WTC11 (cell line): ENCODE results near the gene BICDL1. TPM values are rescaled to one million over a fixed set of nuclear protein-coding genes. Genes with fewer than 3 reads are reported as not detected.

Experiments used
- ATAC-seq: fragments of 200-7000 bp; cut with Tn5 transposase; 2 replicates; pipeline ENCODE4 v1.10.0; 2021; ENCODE audit warnings: mild to moderate bottlenecking, moderate library complexity
- Bru-seq: library from RNA; stranded (reverse); fragments of 400-500 nt; gene quantifications from one replicate; lab custom pipeline; 2021; lab: Mats Ljungman, UMichigan
- CTCF ChIA-PET: fragments of 300-600 bp; sonication (Branson Sonifier 250); formaldehyde crosslinking; loops from one replicate; lab custom pipeline; 2021; ENCODE audit warnings: antibody characterized with exemption; lab: Charles Lee
- POLR2A ChIA-PET: fragments of 350-600 bp; sonication (Branson Sonifier 250); formaldehyde crosslinking; loops from one replicate; lab custom pipeline; 2021; ENCODE audit warnings: antibody characterized with exemption; lab: Charles Lee
- DNase-seq: peaks from one replicate; pipeline ENCODE4 v3.0.0; 2021; ENCODE audit warnings: low spot score
- H3K27ac Mint-ChIP-seq: 2 replicates; pipeline ENCODE4 v1.8.0; 2021; ENCODE audit warnings: mixed read lengths
- H3K27me3 Mint-ChIP-seq: 2 replicates; pipeline ENCODE4 v1.8.0; 2021; ENCODE audit warnings: low read depth, mild to moderate bottlenecking, moderate library complexity, mixed read lengths
- H3K36me3 Mint-ChIP-seq: 2 replicates; pipeline ENCODE4 v1.8.0; 2021; ENCODE audit warnings: mixed read lengths
- H3K4me1 Mint-ChIP-seq: 2 replicates; pipeline ENCODE4 v1.8.0; 2022; ENCODE audit warnings: mixed read lengths
- H3K4me3 Mint-ChIP-seq: 2 replicates; pipeline ENCODE4 v1.8.0; 2021; ENCODE audit warnings: mild to moderate bottlenecking, moderate library complexity, mixed read lengths
- H3K9me3 Mint-ChIP-seq: 2 replicates; pipeline ENCODE4 v1.8.0; 2021; ENCODE audit warnings: mixed read lengths
- AFF4 ChIP-seq: sonication (generic); formaldehyde crosslinking; IDR thresholded peaks from 2 replicates; pipeline ENCODE4 v1.8.1; 2023; ENCODE audit warnings: mild to moderate bottlenecking, missing genetic modification reagents, borderline replicate concordance
- ATF1 ChIP-seq: sonication (generic); formaldehyde crosslinking; IDR thresholded peaks from 2 replicates; pipeline ENCODE4 v1.8.1; 2023; ENCODE audit warnings: mild to moderate bottlenecking, moderate library complexity, missing genetic modification reagents
- CBFB ChIP-seq: sonication (generic); formaldehyde crosslinking; IDR thresholded peaks from 2 replicates; pipeline ENCODE4 v1.8.1; 2022; ENCODE audit warnings: mild to moderate bottlenecking, low read depth, missing genetic modification reagents
- E2F5 ChIP-seq: sonication (generic); formaldehyde crosslinking; IDR thresholded peaks from 2 replicates; pipeline ENCODE4 v1.8.1; 2022; ENCODE audit warnings: mild to moderate bottlenecking, moderate library complexity, missing genetic modification reagents
- FOXK1 ChIP-seq: sonication (generic); formaldehyde crosslinking; IDR thresholded peaks from 2 replicates; pipeline ENCODE4 v1.8.0; 2022; ENCODE audit warnings: mild to moderate bottlenecking, moderate library complexity, missing genetic modification reagents
- FOXP4 ChIP-seq: sonication (generic); formaldehyde crosslinking; IDR thresholded peaks from 2 replicates; pipeline ENCODE4 v1.8.0; 2022; ENCODE audit warnings: mild to moderate bottlenecking, missing genetic modification reagents
- GABPB1 ChIP-seq: sonication (generic); formaldehyde crosslinking; IDR thresholded peaks from 2 replicates; pipeline ENCODE4 v1.8.1; 2023; ENCODE audit warnings: mild to moderate bottlenecking, missing genetic modification reagents
- KAT7 ChIP-seq: sonication (generic); formaldehyde crosslinking; IDR thresholded peaks from 2 replicates; pipeline ENCODE4 v1.8.1; 2023; ENCODE audit warnings: missing genetic modification reagents, mild to moderate bottlenecking, borderline replicate concordance
- NFE2L1 ChIP-seq: sonication (generic); formaldehyde crosslinking; IDR thresholded peaks from 2 replicates; pipeline ENCODE4 v1.8.1; 2023; ENCODE audit warnings: missing genetic modification reagents
- PRDM15 ChIP-seq: sonication (generic); formaldehyde crosslinking; IDR thresholded peaks from 2 replicates; pipeline ENCODE4 v1.8.0; 2022; ENCODE audit warnings: missing genetic modification reagents
- RELA ChIP-seq: sonication (generic); formaldehyde crosslinking; IDR thresholded peaks from 2 replicates; pipeline ENCODE4 v1.8.1; 2022; ENCODE audit warnings: missing genetic modification reagents, mild to moderate bottlenecking, borderline replicate concordance
- SP1 ChIP-seq: sonication (generic); formaldehyde crosslinking; conservative IDR thresholded peaks from 2 replicates; pipeline ENCODE4 v1.8.1; 2022; ENCODE audit warnings: missing genetic modification reagents
- TEAD4 ChIP-seq: sonication (generic); formaldehyde crosslinking; IDR thresholded peaks from 2 replicates; pipeline ENCODE4 v1.8.0; 2022; ENCODE audit warnings: mild to moderate bottlenecking, missing genetic modification reagents
- TP53 ChIP-seq: sonication (generic); formaldehyde crosslinking; IDR thresholded peaks from 2 replicates; pipeline ENCODE4 v1.8.1; 2023; ENCODE audit warnings: mild to moderate bottlenecking, missing genetic modification reagents
- ZNF232 ChIP-seq: sonication (generic); formaldehyde crosslinking; IDR thresholded peaks from 2 replicates; pipeline ENCODE4 v1.8.0; 2022; ENCODE audit warnings: mild to moderate bottlenecking, missing genetic modification reagents
- long read RNA-seq, 3 experiments: library from RNA in 1 of 3; library from capped mRNA in 1 of 3; library from polyadenylated mRNA in 1 of 3; unstranded in 2 of 3; stranded (forward) in 1 of 3; transcript quantifications; one replicate each; pipeline ENCODE4 v2.0.0, GENCODE V29; 2021
- total RNA-seq: library from RNA; stranded (reverse); gene quantifications from 3 replicates; pipeline ENCODE4 v1.2.3, GENCODE V29; 2021

Gene BICDL1
- 17.9 to 23.1 TPM (median 20.2 TPM) in 3 replicates for total RNA-seq
- Bru-seq, nascent RNA, result percentile 55 among the genes with signal in this experiment
- long read RNA-seq, experiment 1, transcript BICDL1-201 (9 exons, 3,055 nt), result major isoform, 11 of 83 reads
- long read RNA-seq, experiment 1, partial matches to known transcripts, result 12 of 83 reads
- long read RNA-seq, experiment 1, other reads (novel, unspliced or antisense), result 59 of 83 reads
- long read RNA-seq, experiment 2, partial matches to known transcripts, result 4 of 16 reads
- long read RNA-seq, experiment 2, other reads (novel, unspliced or antisense), result 11 of 16 reads
- long read RNA-seq, experiment 3, result 0 reads

GRCh38 chr12:119988472-119989360, at the start of gene BICDL1:
Gene BICDL1 (plus strand): TSS chr12:119989236. CDS start chr12:119989869, 633 bp downstream.
- peak; percentile 97 for DNase-seq
- peaks cover 26% of the 10 kb centered on the region for H3K4me1 Mint-ChIP-seq
- H3K27me3 Mint-ChIP-seq, result peaks cover 18% of the 10 kb centered on the region
- peak; percentile 94 for ATAC-seq
- POLR2A ChIA-PET, result interaction anchor here (1.0 to 1.5 kb wide), 4 partner anchors 99 to 129 kb away, joined by 4 to 9 read pairs (median 4); no protein-coding TSS in a partner anchor
- TF ChIP-seq TP53 (CRISPR knock-in tag) (peak; percentile 61; the same call in 1 of the 2 replicates), NFE2L1 (CRISPR knock-in tag) (peak; percentile 65; the same call in 1 of the 2 replicates), E2F5 (CRISPR knock-in tag) (peak; percentile 42; the same call in 1 of the 2 replicates), ATF1 (CRISPR knock-in tag) (no peak), ZNF232 (CRISPR knock-in tag) (no peak), RELA (CRISPR knock-in tag) (0 out of 2 replicates have a peak, but pooled peaks have one; percentile 66), CBFB (no peak; the same call in 1 of the 2 replicates), FOXK1 (peak; percentile 54; the same call in 1 of the 2 replicates), FOXP4 (0 out of 2 replicates have a peak, but pooled peaks have one; percentile 37), SP1 (CRISPR knock-in tag) (peak; percentile 83), TEAD4 (CRISPR knock-in tag) (no peak), GABPB1 (CRISPR knock-in tag) (no peak), KAT7 (CRISPR knock-in tag) (0 out of 2 replicates have a peak, but pooled peaks have one; percentile 73)
- H3K4me3 Mint-ChIP-seq, result peak within 1 kb of the TSS; percentile 81
- no peaks in the 10 kb centered on the region for H3K9me3 Mint-ChIP-seq
- CTCF ChIA-PET, result interaction anchor here (0.6 to 2.6 kb wide), 13 partner anchors 19 to 326 kb away, joined by 3 to 22 read pairs (median 4); partner anchors contain the start of gene PXN
- H3K36me3 Mint-ChIP-seq, result peaks cover 5% of the 10 kb centered on the region; the same call in 1 of the 2 replicates
- H3K27ac Mint-ChIP-seq, result peak within 1 kb of the TSS; percentile 97

GRCh38 chr12:119940897-119941296, 48.1 kb upstream of the BICDL1 start:
- Mint-ChIP-seq H3K9me3 (no peaks in the 10 kb centered on the region), H3K4me3 (no peak overlapping the region), H3K27me3 (no peaks in the 10 kb centered on the region), H3K4me1 (peaks cover 10% of the 10 kb centered on the region), H3K36me3 (no peaks in the 10 kb centered on the region), H3K27ac (0 out of 2 replicates have a peak overlapping the region, but pooled peaks have one; percentile 32)
- DNase-seq (no peak), ATAC-seq (no peak; the same call in 1 of the 2 replicates)
- ChIA-PET CTCF (interaction anchor here (1.2 to 1.3 kb wide), 2 partner anchors 39 to 136 kb away, joined by 3 read pairs; no protein-coding TSS in a partner anchor), POLR2A (no interaction called here)
- peak; percentile 68; the same call in 1 of the 2 replicates for TF ChIP-seq PRDM15 (CRISPR knock-in tag)
- TF ChIP-seq AFF4, result no peak
- no peak for TF ChIP-seq RELA (CRISPR knock-in tag)
